Parathyroid adenoma (tissue), 2 donors: ENCODE data around the gene GALNTL6.

Experiments used
- H2AFZ ChIP-seq: fragments of 300-600 bp; sonication (generic); one replicate; pipeline ENCODE4 v1.7.0; 2017; ENCODE audit warnings: antibody characterized with exemption, mild to moderate bottlenecking
- H3K27ac ChIP-seq: fragments of 300-600 bp; sonication (generic); one replicate; pipeline ENCODE4 v1.7.0; 2017
- H3K27me3 ChIP-seq: fragments of 300-600 bp; sonication (generic); one replicate; pipeline ENCODE4 v1.7.0; 2017; ENCODE audit warnings: low read length; ENCODE audit not compliant: control insufficient read depth, insufficient read depth
- H3K36me3 ChIP-seq: fragments of 300-600 bp; sonication (generic); one replicate; pipeline ENCODE4 v1.7.0; 2017; ENCODE audit warnings: low read length; ENCODE audit not compliant: control insufficient read depth, insufficient read depth
- H3K4me1 ChIP-seq: fragments of 300-600 bp; sonication (generic); one replicate; pipeline ENCODE4 v1.7.0; 2017; ENCODE audit warnings: control low read depth
- H3K4me2 ChIP-seq: fragments of 300-600 bp; sonication (generic); one replicate; pipeline ENCODE4 v1.7.0; 2017; ENCODE audit warnings: low read length
- H3K4me3 ChIP-seq: fragments of 300-600 bp; sonication (generic); one replicate; pipeline ENCODE4 v1.7.0; 2017; ENCODE audit warnings: low read depth, low read length
- H3K79me2 ChIP-seq: fragments of 300-600 bp; sonication (generic); one replicate; pipeline ENCODE4 v1.7.0; 2017; ENCODE audit warnings: control low read depth
- H3K9ac ChIP-seq: fragments of 300-600 bp; sonication (generic); one replicate; pipeline ENCODE4 v1.7.0; 2017; ENCODE audit warnings: mild to moderate bottlenecking
- H3K9me3 ChIP-seq: fragments of 300-600 bp; sonication (generic); one replicate; pipeline ENCODE4 v1.7.0; 2017; ENCODE audit warnings: low read length; ENCODE audit not compliant: control insufficient read depth
- TF ChIP-seq, protein P1 (sequence below): fragments of 300-600 bp; sonication (generic); IDR thresholded peaks from one replicate; pipeline ENCODE4 v1.7.0; 2017; ENCODE audit warnings: antibody characterized with exemption, mild to moderate bottlenecking
- donor health status: primary hyperparathyroidism.

The GALNTL6 gene

DNA sequence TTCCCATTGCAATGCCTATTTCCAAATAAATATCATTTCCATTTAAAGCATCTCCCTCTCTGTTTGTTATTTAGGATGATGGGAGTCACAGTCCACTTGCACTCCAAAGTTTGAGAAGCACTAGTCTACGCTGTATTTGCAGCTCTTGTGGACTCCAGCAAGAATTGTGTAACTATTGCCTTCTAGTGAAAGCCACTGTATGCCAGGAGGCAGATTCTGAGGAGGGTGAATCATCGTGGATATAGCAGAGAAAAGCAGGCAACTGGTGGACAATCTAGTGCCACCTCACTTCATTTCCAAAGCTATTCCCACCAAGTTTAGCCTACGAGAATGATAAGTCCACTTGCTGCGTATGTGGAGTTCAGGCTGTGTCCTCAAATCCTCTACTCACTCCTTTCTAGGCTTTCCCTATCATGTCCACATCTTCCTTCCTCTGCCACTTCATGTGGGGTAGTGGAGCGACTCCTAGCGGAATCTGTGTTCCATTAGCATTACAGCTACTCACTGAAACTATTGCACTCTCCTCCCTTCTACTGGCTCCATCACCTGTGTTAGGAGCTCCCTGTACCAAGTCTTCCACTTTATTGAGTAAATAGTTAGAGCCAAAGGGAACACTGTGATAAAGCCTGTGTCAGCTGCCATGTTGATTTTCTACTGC lies 853.6 kb downstream of the GALNTL6 start:
- no peak overlapping the region for H3K9ac ChIP-seq
- H3K36me3 ChIP-seq: no peaks in the 10 kb centered on the region
- H3K79me2 ChIP-seq: no peaks in the 10 kb centered on the region
- no peaks in the 10 kb centered on the region for H3K9me3 ChIP-seq
- no peak overlapping the region for H3K4me3 ChIP-seq
- no peaks in the 10 kb centered on the region for H3K4me1 ChIP-seq
- H3K27me3 ChIP-seq: no peaks in the 10 kb centered on the region
- no peak overlapping the region for H3K27ac ChIP-seq
- TF ChIP-seq, protein P1, sequence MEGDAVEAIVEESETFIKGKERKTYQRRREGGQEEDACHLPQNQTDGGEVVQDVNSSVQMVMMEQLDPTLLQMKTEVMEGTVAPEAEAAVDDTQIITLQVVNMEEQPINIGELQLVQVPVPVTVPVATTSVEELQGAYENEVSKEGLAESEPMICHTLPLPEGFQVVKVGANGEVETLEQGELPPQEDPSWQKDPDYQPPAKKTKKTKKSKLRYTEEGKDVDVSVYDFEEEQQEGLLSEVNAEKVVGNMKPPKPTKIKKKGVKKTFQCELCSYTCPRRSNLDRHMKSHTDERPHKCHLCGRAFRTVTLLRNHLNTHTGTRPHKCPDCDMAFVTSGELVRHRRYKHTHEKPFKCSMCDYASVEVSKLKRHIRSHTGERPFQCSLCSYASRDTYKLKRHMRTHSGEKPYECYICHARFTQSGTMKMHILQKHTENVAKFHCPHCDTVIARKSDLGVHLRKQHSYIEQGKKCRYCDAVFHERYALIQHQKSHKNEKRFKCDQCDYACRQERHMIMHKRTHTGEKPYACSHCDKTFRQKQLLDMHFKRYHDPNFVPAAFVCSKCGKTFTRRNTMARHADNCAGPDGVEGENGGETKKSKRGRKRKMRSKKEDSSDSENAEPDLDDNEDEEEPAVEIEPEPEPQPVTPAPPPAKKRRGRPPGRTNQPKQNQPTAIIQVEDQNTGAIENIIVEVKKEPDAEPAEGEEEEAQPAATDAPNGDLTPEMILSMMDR: no peak
- no peak overlapping the region for H2AFZ ChIP-seq
- H3K4me2 ChIP-seq: no peak overlapping the region

DNA sequence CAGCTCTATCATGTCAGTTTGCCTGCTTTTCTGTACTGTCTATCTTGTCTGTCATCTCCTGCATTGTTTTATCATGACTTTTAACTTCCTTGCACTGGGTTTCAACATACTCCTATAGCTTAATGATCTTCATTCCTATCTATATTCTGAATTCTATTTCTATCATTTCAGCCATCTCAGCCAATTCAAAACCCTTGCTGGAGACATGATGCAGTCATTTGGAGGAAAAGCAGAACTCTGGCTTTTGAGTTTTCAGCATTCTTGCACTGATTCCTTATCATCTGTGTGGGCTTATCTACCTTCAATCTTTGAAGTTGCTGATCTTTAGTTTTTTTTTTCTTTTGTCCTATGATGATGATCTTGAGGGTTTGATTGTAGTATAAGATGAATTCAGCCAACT lies 861.6 kb downstream of the GALNTL6 start:
- Histone ChIP-seq H3K4me3 (no peak overlapping the region), H3K4me2 (no peak overlapping the region), H3K9ac (no peak overlapping the region), H3K9me3 (no peaks in the 10 kb centered on the region), H3K79me2 (no peaks in the 10 kb centered on the region), H3K27ac (no peak overlapping the region), H3K4me1 (no peaks in the 10 kb centered on the region), H3K36me3 (no peaks in the 10 kb centered on the region), H3K27me3 (no peaks in the 10 kb centered on the region), H2AFZ (no peak overlapping the region)
- TF ChIP-seq, protein P1: no peak

DNA sequence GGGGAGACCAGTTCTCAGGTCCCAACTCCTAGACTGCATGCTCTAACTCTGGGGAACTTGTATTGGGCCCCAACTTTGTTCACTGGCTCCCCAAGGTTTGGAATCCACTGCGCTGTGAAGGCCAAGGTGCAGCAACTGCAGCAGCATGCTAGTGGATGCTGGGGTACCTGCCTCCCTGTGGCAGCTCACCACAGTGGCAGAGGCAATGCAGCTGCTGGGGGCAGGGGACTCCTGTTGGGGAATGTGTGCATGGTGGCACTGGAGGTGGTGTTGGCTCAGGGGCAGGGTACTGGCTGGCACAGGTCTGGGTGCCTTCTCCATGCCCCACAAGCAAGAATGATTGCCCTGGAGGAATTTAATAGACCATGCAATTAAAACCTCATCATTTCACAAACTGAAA lies 862.0 kb downstream of the GALNTL6 start:
- no peak overlapping the region for H2AFZ ChIP-seq
- H3K9me3 ChIP-seq: no peaks in the 10 kb centered on the region
- no peaks in the 10 kb centered on the region for H3K36me3 ChIP-seq
- H3K27me3 ChIP-seq: no peaks in the 10 kb centered on the region
- no peak overlapping the region for H3K27ac ChIP-seq
- no peaks in the 10 kb centered on the region for H3K4me1 ChIP-seq
- no peak overlapping the region for H3K4me2 ChIP-seq
- TF ChIP-seq, protein P1: no peak
- H3K9ac ChIP-seq: no peak overlapping the region
- H3K4me3 ChIP-seq: no peak overlapping the region
- no peaks in the 10 kb centered on the region for H3K79me2 ChIP-seq

DNA sequence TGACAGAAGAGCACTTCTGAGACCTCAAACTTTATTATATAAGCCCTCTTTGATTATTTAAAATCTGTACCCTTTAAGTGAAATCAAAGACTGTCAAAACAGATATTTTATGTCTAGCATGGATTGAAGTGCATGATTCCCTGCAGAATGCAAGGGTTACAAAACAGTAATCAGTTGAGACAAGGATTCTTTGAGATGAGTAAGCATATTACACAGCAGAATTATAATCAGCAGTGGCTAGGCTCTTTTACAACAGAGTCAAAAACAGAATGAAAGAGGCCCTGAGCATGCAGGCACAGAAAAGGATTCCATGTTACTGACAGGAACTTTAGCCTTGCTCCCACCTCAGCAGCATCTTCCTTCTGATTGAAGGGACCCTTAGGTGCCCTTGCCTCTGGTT lies 867.5 kb downstream of the GALNTL6 start:
- H3K36me3 ChIP-seq: no peaks in the 10 kb centered on the region
- no peak overlapping the region for H3K4me2 ChIP-seq
- H3K27ac ChIP-seq: no peak overlapping the region
- H3K9me3 ChIP-seq: no peaks in the 10 kb centered on the region
- H3K4me3 ChIP-seq: no peak overlapping the region
- H3K79me2 ChIP-seq: no peaks in the 10 kb centered on the region
- H2AFZ ChIP-seq: no peak overlapping the region
- no peaks in the 10 kb centered on the region for H3K4me1 ChIP-seq
- TF ChIP-seq, protein P1: no peak
- H3K27me3 ChIP-seq: no peaks in the 10 kb centered on the region
- H3K9ac ChIP-seq: no peak overlapping the region

DNA sequence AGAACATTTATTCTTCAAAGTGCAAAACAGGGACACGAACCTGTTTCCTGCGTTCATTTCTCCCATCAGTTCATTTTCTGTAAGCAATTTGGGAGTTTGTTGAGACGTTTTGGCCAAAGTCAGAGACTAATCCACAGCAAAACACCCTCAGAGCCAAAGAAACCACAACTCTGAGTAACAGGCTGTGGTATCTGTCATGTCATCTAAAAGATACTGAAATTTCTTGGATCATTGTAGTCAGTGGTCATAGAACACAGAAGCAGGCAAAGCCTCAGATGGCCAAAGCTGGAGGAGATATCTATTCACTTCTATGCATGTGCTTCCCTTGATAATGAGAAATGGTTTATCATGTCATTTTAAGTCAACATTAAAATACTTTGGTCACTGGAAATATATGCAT lies 869.8 kb downstream of the GALNTL6 start:
- no peaks in the 10 kb centered on the region for H3K4me1 ChIP-seq
- no peak overlapping the region for H3K4me3 ChIP-seq
- no peaks in the 10 kb centered on the region for H3K9me3 ChIP-seq
- H3K27me3 ChIP-seq: no peaks in the 10 kb centered on the region
- TF ChIP-seq, protein P1: no peak
- H3K27ac ChIP-seq: no peak overlapping the region
- no peaks in the 10 kb centered on the region for H3K79me2 ChIP-seq
- no peak overlapping the region for H3K9ac ChIP-seq
- H2AFZ ChIP-seq: no peak overlapping the region
- no peak overlapping the region for H3K4me2 ChIP-seq
- no peaks in the 10 kb centered on the region for H3K36me3 ChIP-seq
